Eye (tissue), 1 donor: ENCODE results near the gene BTBD7.

Experiments
- DNase-seq: peaks from one replicate; pipeline ENCODE4 v3.0.0-alpha.2; 2015

Gene BTBD7

DNA sequence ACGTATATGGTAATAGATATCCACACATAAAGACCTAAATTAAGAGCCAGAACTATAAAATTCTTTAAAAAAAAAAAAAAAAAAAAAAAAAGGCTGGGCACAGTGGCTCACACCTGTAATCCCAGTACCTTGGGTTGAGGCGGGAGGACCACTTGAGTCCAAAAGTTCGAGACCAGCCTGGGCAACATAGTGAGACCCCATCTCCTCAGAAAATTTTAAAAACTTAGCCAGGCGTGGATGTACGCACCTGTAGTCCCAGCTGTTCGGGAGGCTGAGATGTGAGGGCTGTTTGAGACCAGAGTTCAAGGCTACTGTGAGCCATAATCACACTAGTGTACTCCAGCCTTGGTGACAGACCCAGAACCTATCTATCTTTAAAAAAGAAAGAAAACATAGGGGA, 4.3 kb downstream of the BTBD7 start:
- DNase-seq: no peak

DNA sequence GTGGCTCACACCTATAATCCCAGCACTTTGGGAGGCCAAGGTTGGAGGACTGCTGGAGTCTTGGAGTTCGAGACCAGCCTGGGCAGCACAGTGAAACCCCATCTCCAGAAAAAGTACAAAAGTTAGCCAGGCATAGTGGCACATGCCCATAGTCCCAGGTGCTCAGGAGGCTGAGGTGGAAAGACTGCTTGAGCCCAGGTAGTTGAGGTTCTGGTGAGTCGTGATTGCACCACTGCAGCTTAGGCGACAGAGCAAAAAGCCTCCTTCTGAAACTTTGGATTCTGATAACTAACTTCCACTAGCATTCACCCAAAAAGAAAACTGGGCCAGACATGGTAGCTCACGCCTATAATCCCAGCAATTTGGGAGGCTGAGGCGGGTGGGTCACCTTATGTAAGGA, 6.6 kb downstream of the BTBD7 start:
- DNase-seq: no peak

DNA sequence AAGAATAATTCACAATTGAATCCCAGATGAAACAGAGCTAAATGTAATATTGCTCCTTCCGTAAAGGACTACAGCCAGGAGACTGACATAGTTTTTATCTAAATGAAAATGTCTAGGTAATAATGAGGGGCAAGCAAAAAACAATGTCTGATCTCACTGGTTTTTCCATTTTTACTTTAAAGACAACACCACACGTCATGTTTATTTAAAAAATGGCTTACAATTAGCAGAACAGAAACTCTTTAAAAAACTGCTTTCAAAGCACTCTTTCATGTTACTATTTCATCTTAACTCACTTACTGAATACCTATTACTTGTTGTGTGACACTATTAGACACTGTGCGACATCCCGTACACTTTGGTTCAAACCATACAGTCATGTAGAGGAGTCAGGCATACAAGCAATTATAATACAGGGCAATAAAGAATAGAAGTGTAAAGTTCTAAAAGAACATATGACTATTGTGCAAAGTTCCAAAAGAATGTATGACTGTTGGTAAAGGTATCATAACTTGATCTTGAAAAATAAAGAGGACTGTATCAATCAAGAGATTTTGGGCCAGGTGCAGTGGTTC, 9.1 kb downstream of the BTBD7 start:
- no peak for DNase-seq

DNA sequence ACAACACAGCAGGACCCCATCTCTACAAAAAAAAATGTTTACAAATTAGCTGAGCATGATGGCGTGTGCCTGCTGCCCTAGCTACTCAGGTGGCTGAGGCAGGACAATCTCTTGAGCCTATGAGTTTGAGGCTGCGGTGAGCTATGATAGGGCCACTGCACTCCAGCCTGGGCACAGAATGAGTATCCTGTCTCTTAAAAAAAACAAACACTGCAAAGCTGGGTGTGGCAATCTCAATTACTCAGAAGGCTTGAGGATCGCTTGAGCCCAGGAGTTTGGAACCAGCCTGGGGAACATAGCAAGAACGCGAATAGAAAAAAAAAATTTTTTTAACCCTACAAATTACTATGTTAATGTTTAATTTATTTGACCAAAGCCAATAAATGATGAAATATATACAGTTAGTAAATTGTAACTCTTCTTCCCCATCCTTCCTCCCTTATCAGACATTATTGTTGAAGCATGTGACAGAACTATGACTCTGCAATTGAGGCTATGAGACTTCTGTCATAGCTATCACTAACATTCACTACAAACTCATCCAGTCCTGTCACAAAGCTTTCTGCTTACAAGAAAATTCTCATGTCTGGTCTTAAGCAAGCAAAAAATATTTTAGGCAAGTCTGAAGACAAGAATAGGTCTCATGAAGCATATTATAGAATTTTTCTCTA, 9.8 kb downstream of the BTBD7 start:
- DNase-seq: no peak

DNA sequence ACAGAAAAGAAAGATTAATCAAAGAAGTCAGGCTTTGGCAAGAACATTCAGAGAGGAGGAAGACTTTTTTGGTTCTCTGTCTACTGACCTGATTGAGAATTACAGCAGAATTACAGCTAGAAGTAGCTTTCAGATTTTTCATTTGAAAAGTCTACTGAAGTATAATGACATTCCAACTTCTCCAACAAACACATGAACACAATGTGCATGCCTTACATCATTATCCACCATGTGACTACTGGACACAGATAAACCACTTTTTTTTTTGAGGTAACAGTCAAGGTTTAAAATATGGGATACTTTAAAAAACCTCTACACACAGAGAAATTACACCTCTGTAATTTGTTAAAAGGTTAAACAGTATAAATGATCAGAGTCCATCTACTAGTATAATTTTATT, 12.3 kb downstream of the BTBD7 start:
- no peak for DNase-seq

DNA sequence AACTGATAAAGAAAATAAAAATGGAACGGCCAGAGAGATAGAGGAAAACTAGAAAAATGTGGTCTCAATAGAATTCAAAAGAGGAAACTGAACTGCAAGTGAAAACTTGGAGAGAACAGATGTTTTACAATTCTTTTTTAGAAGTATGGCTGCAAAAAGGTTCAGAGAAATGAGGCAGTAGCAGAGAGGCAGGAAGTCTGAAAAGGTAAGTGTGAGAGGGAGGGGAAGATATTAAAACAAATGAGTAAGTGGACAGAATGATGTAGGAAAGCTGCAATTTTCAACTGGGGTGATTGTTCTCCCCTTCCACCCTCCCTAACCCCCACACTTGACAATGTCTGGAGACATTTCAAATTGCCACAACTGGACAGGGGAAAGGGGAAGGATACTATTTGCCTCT, 12.9 kb downstream of the BTBD7 start:
- DNase-seq: no peak

DNA sequence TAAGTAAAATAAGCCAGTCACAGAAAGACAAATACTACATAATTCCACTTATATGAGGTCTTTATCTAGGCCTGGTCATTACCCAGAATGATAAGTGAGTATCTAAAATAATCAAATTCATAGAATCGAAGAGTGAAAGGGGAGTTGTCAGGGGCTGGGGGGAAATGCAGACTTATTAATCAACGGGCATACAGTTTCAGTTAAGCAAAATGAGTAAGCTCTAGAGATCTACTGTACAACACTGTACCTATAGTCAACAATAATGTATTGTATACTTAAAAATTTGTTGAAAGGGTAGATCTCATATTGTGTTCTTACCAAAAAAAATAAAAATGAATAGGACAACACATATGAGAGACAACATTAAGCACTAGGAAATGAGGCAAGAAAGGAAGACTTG, 13.3 kb downstream of the BTBD7 start:
- DNase-seq: no peak

DNA sequence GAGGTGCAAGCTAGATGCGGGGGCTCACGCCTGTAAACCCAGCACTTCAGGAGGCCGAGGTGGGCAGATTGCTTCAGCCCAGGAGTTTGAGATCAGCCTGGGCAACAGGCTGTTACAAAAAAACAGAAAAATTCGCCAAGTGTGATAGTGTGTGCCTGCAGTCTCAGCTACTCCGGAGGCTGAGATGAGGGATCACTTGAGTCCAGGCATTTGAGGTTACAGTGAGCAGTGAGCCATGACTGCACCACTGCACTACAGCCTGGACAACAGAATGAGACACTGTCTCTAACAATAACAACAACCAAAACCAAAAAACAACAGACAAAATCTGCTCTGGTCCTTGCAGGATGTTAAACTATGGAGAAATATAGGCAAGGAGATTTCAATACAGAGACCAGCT, 13.9 kb downstream of the BTBD7 start:
- DNase-seq: no peak

DNA sequence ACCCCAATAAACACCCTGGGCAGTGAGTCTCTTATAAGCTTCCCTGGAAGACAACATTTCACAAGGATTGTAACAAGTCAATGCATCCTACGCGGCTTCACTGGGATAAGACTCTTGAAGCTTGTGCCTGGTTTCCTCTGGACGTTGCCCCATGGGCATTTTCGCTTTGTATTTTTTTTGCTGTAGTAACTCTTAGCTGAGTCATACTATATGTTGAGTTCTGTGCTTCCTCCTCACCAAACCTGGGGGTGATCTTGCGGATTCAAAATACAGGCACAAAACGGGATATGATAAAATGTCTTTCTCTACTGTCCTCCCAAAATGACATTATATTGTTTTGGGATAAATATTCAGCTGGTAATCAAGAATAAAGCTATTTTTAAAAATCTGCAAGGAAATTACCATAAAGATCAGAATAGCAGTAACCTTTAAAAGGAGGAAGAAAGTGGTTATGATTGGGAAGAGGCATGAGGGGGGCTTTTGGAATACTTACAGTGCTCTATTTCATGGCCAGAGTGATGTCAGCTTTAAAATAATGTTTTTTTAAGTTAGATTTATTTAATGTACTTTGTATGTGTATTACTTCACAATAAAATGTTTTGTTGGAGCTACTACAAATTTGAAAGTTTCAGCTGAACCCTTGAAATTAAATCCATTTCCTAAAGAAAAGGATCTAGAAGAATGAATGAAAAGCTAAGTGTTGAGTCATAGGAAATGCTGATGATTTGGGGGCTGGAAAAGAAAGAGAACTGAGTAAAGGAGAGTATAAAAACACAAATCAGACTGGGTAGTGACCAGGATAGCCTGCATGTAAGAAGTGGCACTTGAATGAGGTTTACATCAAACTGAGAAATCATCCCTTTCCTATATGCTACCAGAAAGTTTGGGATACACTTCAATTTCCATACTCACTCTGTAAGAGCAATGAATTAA, 14.7 kb downstream of the BTBD7 start:
- DNase-seq: no peak

DNA sequence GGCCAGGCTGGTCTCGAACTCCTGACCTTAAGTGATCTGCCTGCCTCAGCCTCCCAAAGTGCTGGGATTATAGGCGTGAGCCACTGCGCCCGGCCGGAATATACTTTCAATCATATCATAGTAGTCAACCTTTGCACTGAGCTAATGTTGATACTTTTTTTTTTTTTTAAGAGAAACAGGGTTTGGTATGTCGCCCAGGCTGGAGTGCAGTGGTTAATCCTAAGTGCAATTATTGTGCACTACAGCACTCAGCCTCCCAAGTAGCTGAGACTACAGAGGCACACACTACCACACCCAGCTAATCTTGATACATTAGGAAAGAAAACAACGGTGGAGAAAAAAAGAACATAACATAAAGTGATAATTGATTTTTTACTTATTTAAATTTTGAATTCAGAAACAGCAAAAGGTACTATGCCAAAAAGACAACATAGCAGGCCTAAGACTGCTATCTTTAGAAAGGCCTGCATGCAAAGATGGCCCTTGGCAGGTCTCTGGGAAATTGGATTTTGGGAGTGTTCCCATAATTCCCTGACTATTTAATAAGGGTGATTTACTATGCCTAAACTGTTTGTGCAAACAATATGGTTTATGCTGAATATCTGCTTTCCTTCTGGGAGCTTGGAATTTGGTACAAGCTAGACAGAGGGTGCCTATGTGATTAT, 15.5 kb downstream of the BTBD7 start:
- DNase-seq: no peak

DNA sequence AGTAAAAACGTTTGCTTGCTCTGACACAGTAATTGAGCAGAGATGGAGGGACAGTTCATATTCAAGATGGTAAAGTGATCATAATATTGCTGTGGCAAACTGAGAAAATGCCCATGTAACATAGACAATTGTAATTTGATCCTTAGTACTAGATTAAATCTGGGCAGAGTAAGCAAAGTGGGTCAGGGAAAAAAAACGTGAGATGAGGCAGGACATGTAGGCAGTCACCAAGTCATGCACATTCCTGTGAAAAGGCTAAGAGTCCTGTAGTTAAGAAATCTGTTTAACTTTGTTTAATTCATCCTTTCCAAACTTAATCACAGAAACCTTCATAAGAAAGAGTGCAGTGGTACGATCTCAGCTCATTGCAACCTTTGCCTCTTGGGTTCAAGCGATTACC, 16.1 kb downstream of the BTBD7 start:
- DNase-seq: no peak

DNA sequence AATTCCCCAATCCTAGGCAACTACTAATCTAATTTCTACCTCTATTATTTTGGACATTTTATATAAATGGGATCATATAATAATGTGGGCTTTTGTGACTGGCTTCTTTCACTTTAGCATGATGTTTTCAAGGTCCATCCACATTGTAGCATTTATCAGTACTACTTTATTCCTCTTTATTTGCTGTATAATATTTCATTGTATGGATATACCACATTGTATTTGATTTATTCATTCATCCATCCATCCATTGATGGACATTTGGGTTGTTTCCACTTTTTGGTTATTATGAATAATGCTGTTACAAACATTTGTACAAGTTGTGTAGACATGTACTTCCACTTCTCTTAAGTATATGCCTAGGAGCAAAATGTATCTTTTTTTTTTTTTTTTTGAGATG, 17.3 kb downstream of the BTBD7 start:
- DNase-seq: no peak

DNA sequence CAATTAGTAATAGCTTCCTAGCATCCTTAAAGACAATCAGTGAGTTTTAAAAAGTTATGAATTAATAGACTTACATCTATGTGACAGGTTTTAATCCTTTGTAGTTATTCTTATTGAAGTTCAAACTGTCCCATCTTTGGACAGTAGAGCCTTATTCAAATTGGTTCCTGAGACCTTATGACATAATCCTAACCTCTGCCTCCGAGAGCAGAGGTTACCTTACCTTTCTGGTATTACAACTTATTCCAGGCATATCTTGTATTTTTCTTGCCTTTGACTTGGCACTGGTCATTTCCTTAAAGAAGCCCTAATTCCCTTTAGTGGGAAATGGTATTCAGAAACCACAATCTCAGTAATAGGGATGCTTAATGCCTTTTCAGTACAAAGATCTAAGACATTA, 21.8 kb downstream of the BTBD7 start:
- no peak for DNase-seq

DNA sequence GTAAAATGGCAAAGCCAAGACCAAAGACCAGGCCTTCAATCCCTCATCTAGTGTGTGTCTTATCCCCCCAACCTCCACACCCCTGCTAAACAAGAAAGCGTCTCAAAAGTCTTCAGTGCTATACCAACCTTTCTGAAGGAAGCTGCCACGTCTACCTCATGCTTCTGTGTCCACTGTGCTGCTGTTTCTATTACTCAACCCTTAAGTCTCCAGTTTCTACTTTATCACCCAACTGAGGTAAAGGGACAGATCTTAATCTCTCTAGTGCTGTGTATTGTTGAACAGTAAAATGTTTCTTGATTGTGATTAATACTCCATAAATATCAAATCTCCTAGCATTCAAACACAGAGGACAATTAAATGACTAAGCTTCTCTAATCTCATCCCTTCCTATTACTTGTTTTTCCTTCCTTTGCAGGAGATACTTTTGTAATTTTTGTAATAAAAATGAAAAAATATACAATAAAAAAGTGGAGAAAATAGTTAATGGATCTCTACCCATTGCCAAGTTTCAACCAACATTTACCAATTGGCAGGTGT, 23.3 kb downstream of the BTBD7 start:
- no peak for DNase-seq

DNA sequence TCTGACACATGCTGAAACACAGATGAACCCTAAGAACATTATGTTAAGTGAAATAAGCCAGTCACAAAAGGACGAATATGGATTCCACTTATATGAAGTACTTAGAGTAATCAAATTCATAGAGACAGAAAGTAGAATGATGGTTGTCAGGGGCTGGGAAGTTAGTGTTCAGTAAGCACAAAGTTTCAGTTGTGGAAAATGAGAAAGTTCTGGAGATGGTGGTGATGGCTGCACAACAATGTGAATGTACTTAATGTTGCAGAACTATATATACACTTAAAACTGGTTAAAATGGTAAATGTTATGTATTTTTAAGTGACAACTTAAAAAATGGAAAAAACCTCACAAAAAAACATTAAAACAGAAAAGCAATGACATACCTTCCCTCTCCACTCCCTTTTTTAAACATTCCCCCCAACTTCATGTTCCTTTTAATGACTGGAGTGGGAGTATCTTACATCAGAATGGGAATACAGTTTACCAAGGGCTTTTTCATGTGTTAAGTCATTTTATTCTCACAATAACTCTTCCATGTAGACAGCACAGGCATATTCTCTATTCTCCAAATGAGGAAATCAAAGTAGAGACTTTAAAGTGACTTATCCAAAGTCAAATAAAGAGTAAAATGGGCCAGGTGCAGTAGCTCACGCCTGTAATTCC, 24.0 kb downstream of the BTBD7 start:
- DNase-seq: no peak

DNA sequence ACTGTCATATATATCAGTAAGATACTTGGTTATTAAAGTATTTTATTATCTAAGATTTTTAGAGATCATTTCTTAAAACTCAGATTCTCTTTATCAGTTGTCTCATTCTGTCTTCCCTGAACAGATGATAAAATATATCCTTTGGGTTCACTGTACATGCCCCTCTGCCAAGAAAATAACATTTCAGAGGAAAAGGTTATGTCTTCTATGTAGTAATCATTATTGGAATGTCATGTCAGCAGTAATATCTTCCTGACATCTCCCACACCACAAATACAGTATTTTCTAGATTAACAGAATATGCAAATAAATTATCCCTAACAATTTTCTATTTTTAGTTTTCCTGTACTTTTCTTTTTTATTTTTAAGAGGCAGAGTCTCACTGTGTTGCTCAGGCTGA, 26.0 kb downstream of the BTBD7 start:
- DNase-seq: no peak

DNA sequence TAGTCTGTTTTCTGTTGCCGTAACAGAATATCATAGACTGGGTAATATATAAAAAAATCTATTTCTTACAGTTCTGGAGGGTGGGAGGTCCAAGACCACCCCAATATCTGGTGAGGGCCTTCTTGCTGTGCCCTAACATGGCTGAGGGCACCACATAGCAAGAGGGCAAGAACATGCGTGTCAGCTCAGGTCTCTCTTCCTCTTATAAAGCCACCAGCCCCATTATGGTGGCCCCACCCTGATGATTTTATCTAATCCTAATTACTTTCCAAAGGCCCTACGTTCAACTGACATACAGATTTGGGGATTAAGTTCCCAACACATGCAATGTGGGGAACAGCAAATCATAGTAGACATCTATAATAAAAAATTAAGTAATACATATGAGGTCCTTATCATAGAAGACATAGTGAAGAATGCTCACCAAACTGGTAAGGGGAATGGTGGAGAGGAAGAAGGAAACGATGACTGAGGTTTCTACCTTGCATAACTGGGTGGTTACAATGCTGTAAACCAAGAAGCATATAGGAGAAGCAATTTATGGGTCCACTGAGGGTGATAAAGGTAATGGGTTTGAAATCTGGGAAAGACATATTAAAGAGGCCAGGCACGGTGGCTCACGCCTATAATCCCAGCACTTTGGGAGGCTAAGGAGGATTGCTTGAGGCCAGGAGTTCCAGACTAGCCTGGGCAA, 27.0 kb downstream of the BTBD7 start:
- DNase-seq: no peak

DNA sequence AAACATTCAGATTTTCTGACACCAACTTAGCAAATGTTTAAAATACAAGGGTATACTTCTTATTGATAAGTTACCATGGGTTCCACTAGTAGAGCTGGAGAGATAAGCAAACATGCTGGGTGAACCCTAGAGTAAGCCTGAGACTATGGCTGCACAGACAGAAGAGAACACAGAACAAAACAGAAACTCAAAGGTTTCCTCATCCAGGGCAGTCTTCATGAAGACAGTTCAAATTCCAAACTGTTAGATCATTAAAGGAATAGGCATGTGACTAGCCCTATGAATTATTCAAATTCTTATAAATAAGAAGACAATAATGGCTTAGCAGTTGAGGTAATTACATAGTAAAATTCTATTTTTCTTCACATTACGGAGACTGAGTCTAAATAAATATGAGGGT, 28.1 kb downstream of the BTBD7 start:
- no peak for DNase-seq

DNA sequence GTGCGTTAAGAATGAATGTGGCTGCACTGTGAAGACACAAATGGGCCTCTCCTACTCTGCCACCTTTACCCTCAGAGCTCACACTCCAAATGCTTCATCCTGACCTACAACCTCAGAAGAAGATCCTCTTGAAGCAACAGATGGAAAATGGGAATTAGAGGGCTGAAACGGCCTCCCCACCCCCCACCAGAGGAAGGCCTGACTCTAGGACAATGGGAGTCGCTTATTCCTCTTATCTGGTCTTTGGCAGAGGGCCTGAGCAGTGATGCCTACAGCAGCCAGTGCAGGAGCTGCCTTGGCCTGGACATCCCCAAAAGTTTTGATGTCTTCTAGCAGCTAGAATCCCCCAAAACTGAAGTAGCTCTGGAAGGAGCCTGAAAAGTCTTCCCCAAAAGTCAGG, 29.2 kb downstream of the BTBD7 start:
- no peak for DNase-seq

DNA sequence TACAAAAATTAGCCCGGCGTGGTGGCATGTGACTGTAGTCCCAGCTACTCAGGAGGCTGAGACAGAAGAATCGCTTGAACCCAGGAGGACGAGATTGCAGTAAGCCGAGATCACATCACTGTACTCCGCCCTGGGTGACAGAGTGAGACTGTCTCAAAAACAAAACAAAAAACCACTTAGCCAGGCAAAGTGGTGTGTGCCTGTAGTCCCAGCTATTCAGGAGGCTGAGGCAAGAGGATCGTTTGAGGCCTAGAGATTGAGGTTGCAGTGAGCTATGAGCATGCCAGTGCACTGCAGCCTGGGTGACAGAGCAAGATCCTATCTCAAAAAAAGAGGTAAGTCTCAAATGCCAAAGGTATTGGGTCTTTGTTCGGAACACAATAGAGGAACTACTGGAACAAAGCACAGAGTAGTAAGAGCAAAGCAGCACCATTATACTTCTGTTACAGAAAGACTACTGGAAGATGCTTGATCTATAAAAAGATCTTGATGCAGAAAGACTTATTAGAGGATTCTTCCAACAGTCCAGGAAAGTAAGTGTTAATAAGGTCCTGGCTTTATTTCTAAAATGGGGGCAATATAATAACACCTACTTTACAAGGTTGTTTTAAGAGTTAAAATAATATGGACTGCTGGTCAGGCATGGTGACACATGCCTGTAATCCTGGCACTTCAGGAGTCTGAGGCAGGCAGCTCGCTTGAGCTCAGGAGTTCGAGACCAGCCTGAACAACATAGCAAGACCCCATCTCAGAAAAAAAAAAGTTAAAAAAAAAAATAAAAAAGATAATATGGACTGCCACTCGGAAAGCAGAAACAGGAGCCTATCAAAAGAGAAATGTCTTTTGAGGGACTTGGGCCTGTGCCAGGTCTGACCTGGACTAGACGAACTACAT, 29.9 kb downstream of the BTBD7 start:
- DNase-seq: no peak

DNA sequence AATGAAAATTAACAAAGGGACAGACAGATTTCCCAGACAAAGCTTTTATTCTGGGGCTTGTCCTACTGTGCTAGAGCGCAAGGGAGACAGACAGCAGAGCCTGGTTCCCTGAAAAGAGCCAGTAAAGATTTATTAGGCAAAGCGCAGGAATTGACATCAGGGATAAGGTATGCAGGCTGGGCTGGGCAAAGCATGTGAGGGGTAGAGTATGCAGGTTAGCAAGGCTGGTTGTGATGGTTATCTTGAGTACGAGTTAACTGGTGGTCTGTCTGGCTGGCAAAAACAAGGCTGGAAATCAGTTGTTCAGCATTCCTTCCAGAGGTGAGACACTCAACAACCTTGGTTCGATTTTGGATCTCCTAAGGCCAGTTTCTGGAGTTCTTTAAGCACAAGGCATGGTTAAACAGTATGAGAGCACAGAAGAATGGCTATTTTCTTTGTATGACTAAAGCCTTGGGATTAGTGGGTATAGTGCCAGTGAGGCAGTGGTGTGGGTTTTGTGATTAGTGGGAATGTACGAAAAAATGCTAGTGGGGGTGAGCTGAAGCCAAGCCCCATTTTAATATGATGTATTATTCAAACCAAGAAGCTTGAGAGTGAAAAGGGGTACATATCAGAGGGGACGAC, 30.9 kb downstream of the BTBD7 start:
- no peak for DNase-seq
